ENCODE measurements around the gene ENPEP.

Gene ENPEP

DNA sequence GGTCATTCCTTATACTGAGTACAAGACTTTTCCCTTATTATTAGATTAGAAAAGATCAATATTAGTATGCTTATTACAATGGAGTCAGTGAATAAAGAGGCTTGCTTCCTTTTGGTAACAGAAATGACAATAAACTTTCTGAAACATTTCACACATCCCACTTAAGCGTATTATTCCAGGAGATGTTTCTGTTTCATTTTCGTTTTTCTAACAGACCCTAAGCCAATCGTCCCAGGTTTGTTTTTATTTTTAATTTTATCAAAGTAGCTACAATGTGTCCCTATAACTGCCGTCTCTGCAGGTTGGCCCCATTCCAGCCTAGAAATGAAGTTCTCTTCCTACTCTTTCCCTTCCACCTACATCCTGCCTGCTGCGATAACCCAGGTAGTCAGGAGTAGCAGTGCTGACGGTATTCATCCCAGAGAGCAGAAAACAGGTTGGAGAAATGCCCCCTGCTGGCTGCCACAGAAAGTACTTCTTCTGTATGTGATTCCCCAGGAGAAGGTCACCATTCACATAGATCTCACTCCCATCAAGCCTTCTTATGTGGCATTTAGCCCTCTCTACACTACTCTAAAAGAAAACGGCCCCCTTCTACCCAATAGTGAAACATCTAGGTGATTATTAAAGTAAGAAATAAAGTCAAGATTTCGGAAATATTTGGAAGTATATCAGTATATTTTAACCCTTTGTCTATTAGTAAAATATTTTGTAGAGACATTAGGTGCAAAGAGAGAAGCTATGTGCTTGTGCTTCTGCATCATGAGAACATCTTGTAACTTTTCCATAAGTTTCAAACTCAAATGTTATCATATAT is 40.4 kb downstream of the ENPEP start:
- Histone ChIP-seq H3K4me1 (ENCODE audit: control insufficient read depth, insufficient read depth, low read length) (no peaks in the 10 kb centered on the region), H3K27me3 (ENCODE audit: control insufficient read depth, insufficient read depth, low read length) (no peaks in the 10 kb centered on the region), H3K9me3 (ENCODE audit: control insufficient read depth, insufficient read depth, low read length) (no peaks in the 10 kb centered on the region), H3K4me3 (ENCODE audit: low read length) (no peak overlapping the region), H3K27ac (ENCODE audit: low read length) (no peak overlapping the region), H3K36me3 (ENCODE audit: control insufficient read depth, insufficient read depth, low read length) (no peaks in the 10 kb centered on the region)
- no CpG with 5 or more reads among the region's 8 CpGs for WGBS (ENCODE audit: insufficient coverage, insufficient read length)
- DNase-seq (ENCODE audit: low read depth, low spot score) = peak; percentile 57

DNA sequence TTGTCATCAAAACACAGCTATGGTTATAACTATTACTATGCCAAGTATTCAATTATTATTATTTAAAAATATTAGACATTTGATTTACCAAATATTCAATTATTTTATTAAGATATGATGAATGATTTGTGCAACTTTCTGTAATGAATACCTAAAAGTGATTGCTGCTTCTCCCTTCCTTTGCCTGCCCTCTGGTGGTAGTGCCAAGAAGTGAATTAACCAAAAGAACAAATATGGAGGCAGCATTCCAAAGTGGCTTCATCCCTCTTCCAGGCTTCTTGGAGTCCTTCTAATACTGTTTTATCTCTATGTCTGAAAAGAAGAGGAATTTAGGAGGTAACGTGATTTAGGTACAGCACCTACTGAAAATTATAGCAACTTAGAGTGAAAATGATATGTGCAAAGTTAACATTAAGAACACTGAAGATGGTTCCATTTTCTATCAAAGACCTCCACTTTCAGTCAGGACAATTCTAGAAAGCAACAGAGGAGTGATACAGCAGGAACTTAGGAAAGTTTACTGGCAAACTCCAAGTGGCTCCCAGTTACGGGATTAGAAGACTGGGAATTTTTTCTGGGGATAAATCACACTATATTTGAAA is 43.0 kb downstream of the ENPEP start:
- no peak for DNase-seq (ENCODE audit: low read depth, low spot score)
- no peaks in the 10 kb centered on the region for H3K36me3 ChIP-seq (ENCODE audit: control insufficient read depth, insufficient read depth, low read length)
- H3K9me3 ChIP-seq (ENCODE audit: control insufficient read depth, insufficient read depth, low read length) = no peaks in the 10 kb centered on the region
- no peak overlapping the region for H3K4me3 ChIP-seq (ENCODE audit: low read length)
- H3K27me3 ChIP-seq (ENCODE audit: control insufficient read depth, insufficient read depth, low read length) = no peaks in the 10 kb centered on the region
- WGBS (ENCODE audit: insufficient coverage, insufficient read length) = no CpG with 5 or more reads among the region's 2 CpGs
- no peaks in the 10 kb centered on the region for H3K4me1 ChIP-seq (ENCODE audit: control insufficient read depth, insufficient read depth, low read length)
- H3K27ac ChIP-seq (ENCODE audit: low read length) = no peak overlapping the region

DNA sequence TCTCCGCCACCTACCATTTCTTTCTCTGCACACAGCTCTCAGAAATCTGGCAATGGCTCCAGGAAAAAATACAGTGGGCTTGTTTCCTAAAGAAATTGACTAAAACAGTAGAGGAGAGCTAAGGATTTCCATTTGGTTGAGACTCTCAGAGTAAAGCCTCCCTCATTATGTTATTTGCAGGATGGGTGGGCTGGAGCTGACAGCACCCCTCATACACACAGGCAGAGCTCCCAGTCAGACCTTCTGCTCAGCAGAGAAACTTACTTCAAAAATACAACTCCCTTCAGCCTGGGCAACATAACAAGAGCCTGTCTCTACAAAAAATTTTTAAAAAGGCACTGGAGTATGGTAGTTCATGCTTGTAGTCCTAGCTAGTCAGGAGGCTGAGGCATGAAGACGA is 44.9 kb downstream of the ENPEP start:
- WGBS (ENCODE audit: insufficient coverage, insufficient read length) = no CpG with 5 or more reads among the region's 2 CpGs
- H3K9me3 ChIP-seq (ENCODE audit: control insufficient read depth, insufficient read depth, low read length) = no peaks in the 10 kb centered on the region
- no peak overlapping the region for H3K27ac ChIP-seq (ENCODE audit: low read length)
- H3K36me3 ChIP-seq (ENCODE audit: control insufficient read depth, insufficient read depth, low read length) = no peaks in the 10 kb centered on the region
- no peaks in the 10 kb centered on the region for H3K4me1 ChIP-seq (ENCODE audit: control insufficient read depth, insufficient read depth, low read length)
- no peak for DNase-seq (ENCODE audit: low read depth, low spot score)
- no peaks in the 10 kb centered on the region for H3K27me3 ChIP-seq (ENCODE audit: control insufficient read depth, insufficient read depth, low read length)
- H3K4me3 ChIP-seq (ENCODE audit: low read length) = no peak overlapping the region

DNA sequence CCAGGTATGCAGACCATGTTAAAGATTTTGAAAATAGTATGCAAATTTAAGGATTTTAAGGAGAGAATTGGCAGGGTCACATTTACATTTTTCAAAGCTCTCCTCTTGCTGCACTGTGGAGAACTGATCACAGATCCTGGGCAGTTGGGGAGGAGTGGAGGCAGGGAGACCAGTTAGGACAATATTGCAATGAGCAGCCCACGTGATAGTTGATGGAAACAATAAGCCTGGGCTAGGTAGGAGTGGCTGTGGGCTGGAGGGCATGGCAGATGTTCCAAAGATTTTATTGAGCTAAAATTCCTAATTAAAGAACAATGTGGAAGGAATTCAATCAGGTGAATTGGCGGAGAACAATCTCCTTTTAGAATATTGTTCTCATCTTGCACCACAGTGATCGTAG is 50.6 kb downstream of the ENPEP start:
- no CpG with 5 or more reads among the region's 3 CpGs for WGBS (ENCODE audit: insufficient coverage, insufficient read length)
- H3K4me3 ChIP-seq (ENCODE audit: low read length) = no peak overlapping the region
- no peaks in the 10 kb centered on the region for H3K27me3 ChIP-seq (ENCODE audit: control insufficient read depth, insufficient read depth, low read length)
- H3K36me3 ChIP-seq (ENCODE audit: control insufficient read depth, insufficient read depth, low read length) = no peaks in the 10 kb centered on the region
- no peak overlapping the region for H3K27ac ChIP-seq (ENCODE audit: low read length)
- no peaks in the 10 kb centered on the region for H3K9me3 ChIP-seq (ENCODE audit: control insufficient read depth, insufficient read depth, low read length)
- no peaks in the 10 kb centered on the region for H3K4me1 ChIP-seq (ENCODE audit: control insufficient read depth, insufficient read depth, low read length)
- DNase-seq (ENCODE audit: low read depth, low spot score) = no peak

DNA sequence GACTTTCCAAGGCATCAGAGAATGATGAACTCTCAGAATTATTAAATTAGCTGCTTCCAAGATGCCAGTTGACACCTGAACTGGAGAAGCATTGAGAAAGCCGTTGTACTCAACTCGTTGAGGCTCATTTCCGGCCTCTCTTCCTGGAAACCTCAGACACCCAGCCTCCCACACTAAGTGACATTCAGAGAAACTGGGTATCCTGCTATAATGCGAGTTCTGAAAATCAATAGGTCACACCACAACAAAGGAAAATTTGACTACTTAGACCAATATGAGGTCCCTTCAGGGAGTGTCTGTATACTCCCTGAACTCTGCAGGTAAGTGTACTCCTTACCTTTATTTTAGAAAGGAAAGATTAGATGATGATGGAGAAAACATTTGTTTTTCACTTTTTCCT is 51.2 kb downstream of the ENPEP start:
- WGBS (ENCODE audit: insufficient coverage, insufficient read length) = no CpG with 5 or more reads among the region's 4 CpGs
- no peak overlapping the region for H3K4me3 ChIP-seq (ENCODE audit: low read length)

DNA sequence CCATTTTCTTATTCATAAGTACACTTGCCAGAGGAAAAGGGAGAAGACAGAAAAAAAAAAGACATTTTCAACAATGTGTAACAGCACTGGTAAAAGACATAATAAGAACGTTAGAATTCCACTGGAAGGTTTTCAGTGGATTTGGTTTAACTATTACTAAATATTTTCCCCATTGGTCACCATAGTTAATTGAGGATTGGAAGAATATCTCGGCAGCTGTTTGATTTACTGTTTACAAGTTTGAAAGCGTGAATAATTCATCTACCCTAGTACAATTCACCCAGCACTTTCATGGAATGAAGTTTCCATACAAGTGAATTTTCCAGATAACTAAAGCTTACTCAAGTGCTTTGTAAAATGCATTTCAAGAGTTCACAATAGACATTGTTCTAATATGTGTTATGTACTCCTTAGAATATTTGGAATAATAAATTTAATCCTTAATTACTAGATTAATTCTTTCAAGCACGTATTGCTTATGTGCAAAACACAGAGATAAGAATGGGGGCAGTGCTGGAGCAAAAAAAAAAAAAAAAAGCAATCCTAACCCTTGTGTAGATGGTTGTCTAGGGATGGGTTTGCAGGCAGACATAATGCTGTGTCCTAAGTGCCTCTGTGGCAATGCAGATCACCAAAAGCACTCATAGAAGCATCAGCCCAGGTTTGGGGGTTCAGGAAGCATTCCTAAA is 57.1 kb downstream of the ENPEP start:
- no CpG with 5 or more reads among the region's 4 CpGs for WGBS (ENCODE audit: insufficient coverage, insufficient read length)
- no peaks in the 10 kb centered on the region for H3K27me3 ChIP-seq (ENCODE audit: control insufficient read depth, insufficient read depth, low read length)
- no peak overlapping the region for H3K27ac ChIP-seq (ENCODE audit: low read length)
- H3K4me1 ChIP-seq (ENCODE audit: control insufficient read depth, insufficient read depth, low read length) = no peaks in the 10 kb centered on the region
- DNase-seq (ENCODE audit: low read depth, low spot score) = no peak
- H3K9me3 ChIP-seq (ENCODE audit: control insufficient read depth, insufficient read depth, low read length) = no peaks in the 10 kb centered on the region
- H3K4me3 ChIP-seq (ENCODE audit: low read length) = no peak overlapping the region
- H3K36me3 ChIP-seq (ENCODE audit: control insufficient read depth, insufficient read depth, low read length) = no peaks in the 10 kb centered on the region

More for the DNA sequence above, 51.2 kb downstream of the ENPEP start:
- no peaks in the 10 kb centered on the region for H3K36me3 ChIP-seq (ENCODE audit: control insufficient read depth, insufficient read depth, low read length)
- H3K27me3 ChIP-seq (ENCODE audit: control insufficient read depth, insufficient read depth, low read length) = no peaks in the 10 kb centered on the region
- no peak overlapping the region for H3K27ac ChIP-seq (ENCODE audit: low read length)
- no peak for DNase-seq (ENCODE audit: low read depth, low spot score)
- H3K4me1 ChIP-seq (ENCODE audit: control insufficient read depth, insufficient read depth, low read length) = no peaks in the 10 kb centered on the region
- no peaks in the 10 kb centered on the region for H3K9me3 ChIP-seq (ENCODE audit: control insufficient read depth, insufficient read depth, low read length)

DNA sequence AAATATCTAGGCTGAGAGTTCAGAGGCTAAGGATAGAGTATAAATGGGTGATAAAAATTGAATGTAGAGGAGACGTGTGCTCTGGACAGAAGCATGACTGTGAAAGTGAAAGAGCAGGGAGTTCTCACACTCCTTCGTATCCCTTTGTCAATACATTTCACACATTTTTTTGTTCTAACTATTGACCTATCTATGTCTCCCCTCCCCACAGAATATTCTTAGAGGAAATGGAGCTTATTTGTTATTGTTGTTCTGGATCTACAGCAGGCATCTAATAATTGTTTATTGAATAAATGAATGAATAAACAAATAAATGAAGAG is 57.6 kb downstream of the ENPEP start:
- Histone ChIP-seq H3K27ac (ENCODE audit: low read length) (no peak overlapping the region), H3K4me1 (ENCODE audit: control insufficient read depth, insufficient read depth, low read length) (no peaks in the 10 kb centered on the region), H3K36me3 (ENCODE audit: control insufficient read depth, insufficient read depth, low read length) (no peaks in the 10 kb centered on the region), H3K9me3 (ENCODE audit: control insufficient read depth, insufficient read depth, low read length) (no peaks in the 10 kb centered on the region), H3K4me3 (ENCODE audit: low read length) (no peak overlapping the region), H3K27me3 (ENCODE audit: control insufficient read depth, insufficient read depth, low read length) (no peaks in the 10 kb centered on the region)
- WGBS (ENCODE audit: insufficient coverage, insufficient read length) = no CpG with 5 or more reads among the region's 2 CpGs
- DNase-seq (ENCODE audit: low read depth, low spot score) = no peak

DNA sequence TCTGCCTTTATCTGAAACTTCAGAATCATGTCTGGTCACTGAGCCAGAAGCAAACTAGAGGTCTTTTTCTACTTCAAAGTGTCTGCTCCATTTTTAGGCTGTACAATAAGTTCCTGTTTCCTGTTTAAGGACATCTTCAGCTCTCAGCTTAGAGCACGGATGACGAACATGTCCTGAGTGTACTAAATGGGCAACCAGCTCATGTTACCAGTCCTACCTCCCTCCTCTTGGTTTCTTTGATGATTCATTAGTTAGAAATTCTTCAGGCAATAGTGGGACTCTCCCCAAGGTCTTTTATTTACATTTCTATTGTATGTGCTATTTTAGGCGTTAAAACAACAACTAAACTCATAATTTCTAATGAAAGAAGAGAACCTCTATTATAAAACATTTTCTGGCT is 58.0 kb downstream of the ENPEP start:
- no peaks in the 10 kb centered on the region for H3K4me1 ChIP-seq (ENCODE audit: control insufficient read depth, insufficient read depth, low read length)
- no peak overlapping the region for H3K27ac ChIP-seq (ENCODE audit: low read length)
- H3K4me3 ChIP-seq (ENCODE audit: low read length) = no peak overlapping the region
- no peaks in the 10 kb centered on the region for H3K36me3 ChIP-seq (ENCODE audit: control insufficient read depth, insufficient read depth, low read length)
- H3K9me3 ChIP-seq (ENCODE audit: control insufficient read depth, insufficient read depth, low read length) = no peaks in the 10 kb centered on the region
- no CpG with 5 or more reads among the region's 3 CpGs for WGBS (ENCODE audit: insufficient coverage, insufficient read length)
- DNase-seq (ENCODE audit: low read depth, low spot score) = no peak
- H3K27me3 ChIP-seq (ENCODE audit: control insufficient read depth, insufficient read depth, low read length) = no peaks in the 10 kb centered on the region

DNA sequence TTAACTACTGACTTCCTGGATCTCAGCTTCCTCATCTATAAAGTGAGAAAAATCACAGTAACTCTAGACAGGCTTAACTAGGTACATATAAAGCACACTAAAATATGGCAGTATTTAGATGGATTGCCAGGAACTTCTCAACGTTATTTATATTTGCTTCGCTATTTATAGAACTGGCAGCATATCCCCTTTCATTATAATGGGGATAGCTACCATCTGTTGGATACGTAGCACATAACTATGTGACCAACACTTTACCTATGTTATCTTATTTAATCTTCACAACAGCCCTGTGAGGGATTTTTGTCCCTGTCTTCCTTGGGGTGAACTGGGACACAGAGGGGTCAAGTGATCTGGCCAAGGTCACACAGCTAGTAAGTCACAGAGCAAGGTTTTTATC is 64.6 kb downstream of the ENPEP start:
- H3K27ac ChIP-seq (ENCODE audit: low read length) = no peak overlapping the region
- no peaks in the 10 kb centered on the region for H3K36me3 ChIP-seq (ENCODE audit: control insufficient read depth, insufficient read depth, low read length)
- H3K27me3 ChIP-seq (ENCODE audit: control insufficient read depth, insufficient read depth, low read length) = no peaks in the 10 kb centered on the region
- WGBS (ENCODE audit: insufficient coverage, insufficient read length) = no CpG with 5 or more reads among the region's 3 CpGs
- H3K4me1 ChIP-seq (ENCODE audit: control insufficient read depth, insufficient read depth, low read length) = no peaks in the 10 kb centered on the region
- DNase-seq (ENCODE audit: low read depth, low spot score) = no peak
- no peak overlapping the region for H3K4me3 ChIP-seq (ENCODE audit: low read length)
- H3K9me3 ChIP-seq (ENCODE audit: control insufficient read depth, insufficient read depth, low read length) = no peaks in the 10 kb centered on the region

DNA sequence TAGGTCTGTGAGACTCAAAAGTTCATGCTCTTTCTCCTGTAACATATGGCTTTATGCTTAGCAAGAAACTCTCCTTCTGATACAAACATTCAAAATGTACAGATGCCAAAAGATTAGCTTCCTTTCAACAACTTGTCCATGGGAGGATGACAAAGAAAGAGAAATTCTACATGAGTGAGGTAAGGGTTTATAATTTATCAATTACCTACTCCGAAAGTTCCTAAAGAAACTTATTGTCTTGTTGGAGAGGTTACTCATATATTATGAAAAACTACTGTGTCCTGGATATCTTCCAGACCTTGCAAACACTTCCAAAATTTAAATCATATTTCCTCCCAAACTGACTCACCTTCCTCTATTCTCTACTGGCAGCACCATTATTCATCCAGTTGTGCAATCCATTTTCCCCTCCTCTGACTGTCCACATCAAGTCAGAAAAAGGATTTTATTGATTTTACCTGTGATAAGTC is 65.1 kb downstream of the ENPEP start:
- DNase-seq (ENCODE audit: low read depth, low spot score) = no peak
- no peaks in the 10 kb centered on the region for H3K27me3 ChIP-seq (ENCODE audit: control insufficient read depth, insufficient read depth, low read length)
- no peaks in the 10 kb centered on the region for H3K9me3 ChIP-seq (ENCODE audit: control insufficient read depth, insufficient read depth, low read length)
- H3K4me3 ChIP-seq (ENCODE audit: low read length) = no peak overlapping the region
- H3K36me3 ChIP-seq (ENCODE audit: control insufficient read depth, insufficient read depth, low read length) = no peaks in the 10 kb centered on the region
- no peaks in the 10 kb centered on the region for H3K4me1 ChIP-seq (ENCODE audit: control insufficient read depth, insufficient read depth, low read length)
- no CpG with 5 or more reads among the region's 1 CpG for WGBS (ENCODE audit: insufficient coverage, insufficient read length)
- no peak overlapping the region for H3K27ac ChIP-seq (ENCODE audit: low read length)

Measured in iPS DF 6.9 (cell line).